Measurements from ENCODE around the gene DYDC1. TPM values are rescaled to one million over a fixed set of nuclear protein-coding genes. Genes with fewer than 3 reads are reported as not detected.

Gene DYDC1
- total and polyA plus RNA-seq, 2 donors (not counting 3 experiments of a cell fraction or from before 2014, with no cell fraction given) = not detected

DNA sequence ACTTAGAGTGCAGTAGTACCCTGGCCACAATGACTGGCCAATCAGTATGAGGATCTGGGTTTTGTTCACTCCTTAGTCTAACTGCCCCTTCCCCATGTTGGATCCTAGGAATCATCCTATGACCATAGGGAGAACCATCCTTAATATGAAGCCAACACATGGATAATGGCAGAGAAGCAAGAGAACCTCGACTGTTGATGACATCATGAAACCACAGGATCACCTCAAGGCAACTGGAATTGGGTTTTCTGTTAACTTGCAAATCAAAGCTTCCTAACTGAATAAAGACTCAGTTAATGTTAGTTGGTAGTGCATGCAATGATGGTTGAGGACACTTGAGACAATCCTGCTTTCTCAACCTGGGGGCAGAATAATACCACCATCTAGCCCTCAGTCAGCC is 48.5 kb upstream of the DYDC1 start:
- Histone ChIP-seq H3K79me2 (ENCODE audit: control insufficient read depth, insufficient read depth, low read length) (peaks cover 17% of the 10 kb centered on the region), H3K9ac (replicated peaks; ENCODE audit: extremely low read depth, insufficient read depth, low read length) (no peak overlapping the region), H4K20me1 (replicated peaks; ENCODE audit: control insufficient read depth, extremely low read depth, insufficient read depth, low read length) (no peaks in the 10 kb centered on the region), H3K4me1 (ENCODE audit: control insufficient read depth, extremely low read depth, insufficient read depth, low read length) (peaks cover 9% of the 10 kb centered on the region), H2AFZ (ENCODE audit: low read depth, low read length) (no peak overlapping the region), H3K4me3 (replicated peaks in 1 of 3; ENCODE audit: insufficient read depth in 1 of 3, low read depth in 1 of 3, low read length in 3 of 3) (no peak overlapping the region), H3K9me3 (replicated peaks; ENCODE audit: control insufficient read depth, insufficient read depth, low read length) (no peaks in the 10 kb centered on the region), H3K27ac (ENCODE audit: insufficient read depth, low read depth, low read length) (no peak overlapping the region), H3K36me3 (ENCODE audit: control insufficient read depth in 2 of 2, extremely low read depth in 1 of 2, insufficient read depth in 2 of 2, low read length in 2 of 2) (no peaks in the 10 kb centered on the region), H3K4me2 (ENCODE audit: insufficient read depth, low read length) (no peak overlapping the region), H3K27me3 (ENCODE audit: control insufficient read depth in 2 of 2, insufficient read depth in 2 of 2, low read length in 2 of 2) (no peaks in the 10 kb centered on the region), H3K9me1 (replicated peaks; ENCODE audit: control insufficient read depth, extremely low read depth, insufficient read depth, low read length) (no peaks in the 10 kb centered on the region)
- intact Hi-C loops (cut with micrococcal nuclease) (no loop called here), dilution Hi-C loops (cut with MboI; ENCODE audit: extremely low pct_ligation_motif_present, low sequenced_read_pairs) (no loop called here)
- no TSS peak for BruUV-seq (replicated peaks)
- ChIA-PET CTCF (interaction anchor here (1.0 to 1.4 kb wide), 4 partner anchors 22 to 191 kb away, joined by 3 to 4 read pairs (median 4); no protein-coding TSS in a partner anchor), POLR2A (no interaction called here)
- no peak for FAIRE-seq
- no peak for DNase-seq (ENCODE audit: low read depth, low spot score)
- TF ChIP-seq JUN (IDR thresholded peaks at IDR 0.05; ENCODE audit: borderline replicate concordance, insufficient read depth, insufficient read length, low read depth) (no peak), POLR2AphosphoS5 (IDR thresholded peaks at IDR 0.05; ENCODE audit: insufficient read depth, low read depth, low read length) (no peak), GATA2 (IDR thresholded peaks at IDR 0.05; ENCODE audit: insufficient read depth, insufficient read length, low read depth, low read length) (no peak), POLR2A (IDR thresholded peaks at IDR 0.05; ENCODE audit: low read depth, low read length) (no peak), MYC (IDR thresholded peaks at IDR 0.05; ENCODE audit: low read depth, low read length) (no peak), FOS (IDR thresholded peaks at IDR 0.05; ENCODE audit: borderline replicate concordance, insufficient read depth, low read length) (no peak)
- TF ChIP-seq, protein P1, sequence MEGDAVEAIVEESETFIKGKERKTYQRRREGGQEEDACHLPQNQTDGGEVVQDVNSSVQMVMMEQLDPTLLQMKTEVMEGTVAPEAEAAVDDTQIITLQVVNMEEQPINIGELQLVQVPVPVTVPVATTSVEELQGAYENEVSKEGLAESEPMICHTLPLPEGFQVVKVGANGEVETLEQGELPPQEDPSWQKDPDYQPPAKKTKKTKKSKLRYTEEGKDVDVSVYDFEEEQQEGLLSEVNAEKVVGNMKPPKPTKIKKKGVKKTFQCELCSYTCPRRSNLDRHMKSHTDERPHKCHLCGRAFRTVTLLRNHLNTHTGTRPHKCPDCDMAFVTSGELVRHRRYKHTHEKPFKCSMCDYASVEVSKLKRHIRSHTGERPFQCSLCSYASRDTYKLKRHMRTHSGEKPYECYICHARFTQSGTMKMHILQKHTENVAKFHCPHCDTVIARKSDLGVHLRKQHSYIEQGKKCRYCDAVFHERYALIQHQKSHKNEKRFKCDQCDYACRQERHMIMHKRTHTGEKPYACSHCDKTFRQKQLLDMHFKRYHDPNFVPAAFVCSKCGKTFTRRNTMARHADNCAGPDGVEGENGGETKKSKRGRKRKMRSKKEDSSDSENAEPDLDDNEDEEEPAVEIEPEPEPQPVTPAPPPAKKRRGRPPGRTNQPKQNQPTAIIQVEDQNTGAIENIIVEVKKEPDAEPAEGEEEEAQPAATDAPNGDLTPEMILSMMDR (IDR thresholded peaks at IDR 0.05; ENCODE audit: extremely low read depth in 1 of 2, insufficient read depth in 1 of 2, low read depth in 1 of 2, low read length in 2 of 2) = no peak
- TF ChIP-seq, protein P2, sequence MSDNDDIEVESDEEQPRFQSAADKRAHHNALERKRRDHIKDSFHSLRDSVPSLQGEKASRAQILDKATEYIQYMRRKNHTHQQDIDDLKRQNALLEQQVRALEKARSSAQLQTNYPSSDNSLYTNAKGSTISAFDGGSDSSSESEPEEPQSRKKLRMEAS (IDR thresholded peaks at IDR 0.05; ENCODE audit: insufficient read depth, insufficient read length) = no peak

All from endothelial cell of umbilical vein (primary cell).